Medulla oblongata (tissue), 1 donor: Measurements from ENCODE around the gene L3MBTL4.

Experiments used
- DNase-seq: peaks from one replicate; pipeline ENCODE4 v3.0.0-alpha.2; 2015; ENCODE audit errors: extremely low spot score

The L3MBTL4 gene

DNA sequence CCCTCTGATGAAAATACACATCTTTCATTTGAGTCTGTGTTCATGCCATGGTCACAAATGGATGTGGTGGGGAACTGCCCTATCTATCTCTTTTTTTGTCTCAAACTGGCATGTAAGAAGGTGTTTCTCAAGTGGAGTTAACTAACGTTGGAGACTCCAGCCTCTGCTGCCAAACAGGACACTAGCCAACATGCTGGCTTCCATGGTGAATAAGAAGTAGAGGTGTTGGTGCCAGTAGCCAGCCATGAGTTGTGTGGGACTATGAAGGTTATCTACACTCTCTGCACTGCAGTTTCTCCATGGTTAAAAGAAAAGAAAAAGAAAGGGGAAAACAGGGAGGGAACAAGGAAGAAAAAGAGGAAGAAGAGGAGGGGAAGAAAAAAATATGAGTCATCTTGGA lies 370.4 kb downstream of the L3MBTL4 start:
- DNase-seq: no peak

DNA sequence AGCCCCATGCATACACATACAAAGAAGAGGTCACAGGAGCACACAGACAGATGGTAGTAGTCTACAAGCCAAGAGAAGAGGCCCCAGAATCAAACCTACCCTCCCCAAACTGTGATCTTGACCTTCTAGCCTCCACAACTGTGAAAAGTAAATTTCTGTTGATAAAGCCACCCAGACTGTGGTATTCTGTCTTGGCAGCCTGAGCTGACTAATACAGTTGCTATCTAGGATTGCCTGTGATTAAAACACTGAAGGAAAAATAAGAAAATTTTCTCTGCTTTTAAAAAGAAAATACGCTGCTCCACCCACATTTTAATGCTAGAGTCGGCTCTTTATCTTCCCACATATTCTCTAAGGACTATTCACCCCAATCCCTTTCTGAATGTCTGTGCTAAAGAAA lies 375.7 kb downstream of the L3MBTL4 start:
- no peak for DNase-seq

- DNase-seq: no peak
These were observed 383.3 kb downstream of the L3MBTL4 start for GRCh38 chr18:6031442-6031841.

DNA sequence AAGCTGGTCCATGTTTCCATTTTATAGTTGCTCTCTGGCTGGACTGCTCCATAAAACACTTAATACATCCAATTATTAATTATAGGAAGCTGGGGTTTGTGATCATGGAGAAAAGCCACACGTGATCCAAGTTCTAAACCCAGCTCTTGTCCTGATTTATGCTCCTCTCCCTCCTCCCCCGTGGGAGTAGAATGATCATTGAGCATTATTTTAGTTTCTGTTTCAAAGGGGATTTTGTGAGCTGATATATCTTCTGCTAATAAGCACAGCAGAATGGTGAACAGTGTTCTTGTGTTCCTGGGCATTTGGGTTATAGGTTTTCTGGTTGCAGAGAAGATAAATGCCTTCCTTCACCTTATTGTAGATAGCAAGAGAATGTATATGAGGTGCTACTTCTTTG lies 383.7 kb downstream of the L3MBTL4 start:
- DNase-seq: no peak

DNA sequence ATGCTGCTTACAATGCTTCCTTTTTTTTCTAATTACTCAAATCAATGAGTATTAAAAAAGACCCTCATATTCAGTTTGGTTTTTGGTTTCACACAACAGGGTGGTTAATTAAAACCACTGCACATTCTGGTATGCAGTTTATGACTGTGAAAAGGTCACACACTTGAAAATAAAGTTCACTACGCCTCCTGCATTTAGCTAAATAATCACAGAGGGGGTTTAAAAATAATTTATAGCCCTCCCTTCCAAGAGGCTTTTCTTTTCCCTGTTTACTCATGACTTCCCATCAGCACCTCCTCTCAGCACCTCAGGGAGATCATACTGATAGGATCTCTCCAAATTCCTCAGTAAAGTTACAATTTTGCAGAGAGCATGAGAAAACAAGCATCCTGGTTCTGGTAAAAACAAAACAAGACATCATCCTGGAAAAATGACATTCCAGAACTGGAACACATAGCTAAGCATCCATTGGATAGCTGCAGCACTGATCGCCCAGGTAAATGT lies 389.9 kb downstream of the L3MBTL4 start:
- DNase-seq: no peak

GRCh38 chr18:6023551-6023950 lies 391.2 kb downstream of the L3MBTL4 start:
- no peak for DNase-seq

- DNase-seq: no peak
These were observed 391.9 kb downstream of the L3MBTL4 start for GRCh38 chr18:6022845-6023244.

GRCh38 chr18:6022074-6022444 lies 392.7 kb downstream of the L3MBTL4 start:
- no peak for DNase-seq

DNA sequence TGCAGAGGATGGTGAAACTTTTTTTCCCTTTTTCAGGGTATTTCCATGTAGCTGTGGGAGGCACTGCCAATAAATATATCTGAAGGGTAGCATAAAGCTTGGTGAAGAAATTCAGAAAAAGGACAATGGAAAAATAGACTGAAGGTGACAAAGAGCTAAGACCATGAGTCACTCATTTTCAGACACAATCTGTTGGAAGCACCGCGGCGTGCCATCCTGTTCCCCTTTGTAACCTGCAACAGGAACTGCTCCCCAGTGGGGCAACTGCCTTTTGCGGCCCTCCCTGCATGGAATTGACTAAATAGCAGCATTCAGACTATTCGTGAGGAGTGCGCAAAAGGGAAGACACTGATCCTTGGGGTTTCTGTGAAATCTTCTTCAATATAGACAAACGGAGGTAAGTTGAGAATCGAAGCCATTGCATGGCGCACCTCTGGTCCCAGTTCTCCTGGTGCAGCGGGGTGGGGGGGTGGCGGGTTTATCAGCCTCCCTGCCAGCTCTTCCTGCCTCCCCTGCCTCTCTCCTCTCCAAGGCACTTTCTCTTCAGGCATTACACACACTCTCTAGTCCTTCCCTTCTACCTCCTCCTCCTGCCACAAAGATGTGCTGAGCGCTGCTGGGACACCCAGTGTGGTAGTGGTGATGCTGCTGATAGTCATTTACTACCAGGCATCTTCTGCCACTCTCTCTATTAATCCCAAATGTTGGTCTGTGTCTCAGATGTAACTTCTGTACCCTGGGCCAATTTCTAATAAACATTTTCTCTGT lies 393.2 kb downstream of the L3MBTL4 start:
- DNase-seq: no peak

DNA sequence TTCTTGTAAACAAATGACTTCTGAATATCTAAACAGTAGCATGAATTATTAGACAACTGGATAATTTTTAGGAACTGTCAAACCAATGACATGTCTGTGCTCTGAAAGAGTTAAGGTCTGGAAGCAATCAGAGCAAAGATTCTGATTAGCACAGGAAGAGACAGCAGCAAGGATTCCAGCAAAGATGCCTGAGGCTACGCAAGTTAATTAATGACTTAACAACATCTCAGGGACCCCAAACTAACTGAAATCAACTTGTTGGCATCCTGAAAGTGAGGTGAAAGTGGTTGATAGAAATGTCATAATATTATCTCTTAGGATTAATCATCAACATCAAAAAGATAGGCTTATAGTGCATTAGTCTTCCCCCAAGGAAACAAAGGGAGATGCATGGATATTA lies 396.0 kb downstream of the L3MBTL4 start:
- DNase-seq: no peak

DNA sequence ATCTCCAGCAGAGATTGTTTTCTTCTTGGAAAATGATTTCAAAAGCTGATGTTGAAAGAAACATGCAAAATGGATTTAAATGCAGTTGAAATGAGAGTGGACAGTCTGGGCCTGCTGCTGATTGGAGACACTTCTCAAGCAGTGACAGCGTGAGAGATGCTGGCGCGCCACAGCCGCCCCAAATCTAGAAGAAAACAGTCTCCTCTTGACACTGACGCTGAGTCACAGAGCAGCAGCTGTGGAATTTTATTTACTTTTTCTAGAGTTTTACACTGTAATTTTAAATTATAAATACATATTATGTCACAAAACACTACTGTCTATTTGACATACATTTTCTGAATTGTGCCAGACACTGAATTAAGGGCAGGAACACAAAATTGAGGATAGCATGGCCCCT lies 397.5 kb downstream of the L3MBTL4 start:
- no peak for DNase-seq

- no peak for DNase-seq
These were observed 399.3 kb downstream of the L3MBTL4 start for GRCh38 chr18:6015364-6015763.

- no peak for DNase-seq
These were observed 401.4 kb downstream of the L3MBTL4 start for GRCh38 chr18:6013171-6013810.

DNA sequence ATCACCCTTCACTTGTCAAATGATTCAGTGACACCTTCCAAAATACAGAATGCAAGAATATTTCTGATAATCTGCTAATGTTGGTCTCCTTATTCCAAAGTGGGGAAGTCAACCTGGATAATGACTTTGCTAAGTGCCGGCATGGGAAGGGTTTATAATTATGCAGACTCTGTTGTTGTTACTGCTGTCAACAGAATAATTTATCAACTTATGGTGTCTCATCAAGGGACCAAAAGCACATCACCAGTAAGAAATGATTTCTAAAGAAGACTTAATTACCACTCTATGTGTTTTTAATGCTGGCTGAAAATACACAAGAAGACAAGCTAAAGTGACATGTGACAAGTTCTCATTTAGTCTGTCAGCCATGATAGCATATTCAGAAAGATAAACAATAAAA lies 403.8 kb downstream of the L3MBTL4 start:
- no peak for DNase-seq

DNA sequence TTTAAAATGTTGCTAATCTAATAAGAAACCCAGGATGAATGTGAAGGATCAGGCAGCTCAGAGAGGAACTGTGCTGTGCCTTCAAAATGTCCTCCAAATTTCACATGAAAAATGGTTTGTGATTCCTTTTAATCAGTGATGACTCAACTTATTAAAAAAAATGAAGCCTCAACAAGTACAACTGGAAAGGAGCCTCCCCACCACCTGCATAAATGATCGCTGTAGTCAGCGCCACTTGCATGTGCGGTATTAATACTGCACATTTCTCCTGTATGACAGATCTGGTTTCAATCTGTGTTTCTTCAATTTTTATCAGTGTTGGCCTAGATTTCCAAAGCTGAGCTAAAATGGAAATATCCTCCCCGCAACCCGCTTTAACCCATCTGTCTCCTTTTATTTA lies 404.4 kb downstream of the L3MBTL4 start:
- DNase-seq: no peak

- DNase-seq: no peak
These were observed 405.0 kb downstream of the L3MBTL4 start for GRCh38 chr18:6009756-6010155.

DNA sequence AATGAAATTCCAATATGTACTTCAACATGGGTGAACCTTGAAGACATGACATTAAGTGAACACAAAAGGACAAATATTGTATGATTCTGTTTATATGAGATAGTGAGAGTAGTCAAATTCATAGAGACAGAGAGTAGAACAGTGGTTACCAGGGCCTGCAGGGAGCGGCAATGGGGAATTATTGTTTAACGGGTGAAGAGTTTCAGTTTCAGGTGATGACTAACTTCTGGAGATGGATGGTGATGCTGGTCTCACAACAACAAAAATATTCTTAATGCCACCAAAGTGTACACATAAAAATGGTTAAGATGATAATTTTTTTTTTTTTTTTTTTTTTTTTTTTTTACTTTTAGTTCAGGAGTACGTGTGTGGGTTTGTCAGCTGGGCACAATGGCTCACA lies 410.0 kb downstream of the L3MBTL4 start:
- DNase-seq: no peak

DNA sequence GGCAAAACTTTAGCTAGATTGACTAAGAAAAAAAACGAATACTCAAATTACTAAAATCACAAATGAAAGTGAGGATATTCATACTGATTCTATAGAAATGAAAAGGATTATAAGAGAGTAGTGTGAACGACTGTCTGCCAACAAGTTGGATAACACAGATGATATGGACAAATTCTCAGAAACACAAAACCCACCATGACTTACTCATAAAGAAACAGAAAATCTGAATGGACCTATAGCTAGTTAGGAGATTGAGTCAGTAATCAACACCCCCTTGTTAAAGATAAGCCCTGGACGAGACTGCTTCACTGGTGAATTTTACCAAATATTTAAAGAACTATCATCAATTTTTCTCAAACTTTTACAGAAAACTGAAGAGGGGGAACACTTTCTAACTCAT lies 410.6 kb downstream of the L3MBTL4 start:
- DNase-seq: no peak

GRCh38 chr18:6001867-6002266 lies 412.8 kb downstream of the L3MBTL4 start:
- DNase-seq: no peak

DNA sequence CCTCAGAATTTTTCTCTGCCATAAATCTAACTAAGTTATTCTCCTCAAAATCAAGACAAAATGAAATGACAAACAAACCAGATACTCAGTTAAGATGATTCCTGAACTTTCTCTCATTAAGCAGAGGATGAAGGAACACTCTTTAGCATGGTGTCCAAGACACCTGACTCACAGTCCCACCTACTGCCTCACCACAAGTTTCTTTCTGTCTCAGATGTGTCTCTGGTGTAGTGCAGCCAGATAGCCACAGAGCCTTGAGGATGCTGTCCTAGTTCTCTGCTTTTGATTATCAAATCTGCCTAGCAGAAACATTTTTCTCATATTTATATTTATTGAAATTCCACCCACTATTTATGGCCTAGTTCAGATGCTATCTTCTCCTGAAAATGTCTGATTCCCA lies 415.8 kb downstream of the L3MBTL4 start:
- DNase-seq: no peak

- no peak for DNase-seq
These were observed 416.4 kb downstream of the L3MBTL4 start for GRCh38 chr18:5998166-5998881.

- DNase-seq: no peak
These were observed 417.4 kb downstream of the L3MBTL4 start for GRCh38 chr18:5997361-5997760.

DNA sequence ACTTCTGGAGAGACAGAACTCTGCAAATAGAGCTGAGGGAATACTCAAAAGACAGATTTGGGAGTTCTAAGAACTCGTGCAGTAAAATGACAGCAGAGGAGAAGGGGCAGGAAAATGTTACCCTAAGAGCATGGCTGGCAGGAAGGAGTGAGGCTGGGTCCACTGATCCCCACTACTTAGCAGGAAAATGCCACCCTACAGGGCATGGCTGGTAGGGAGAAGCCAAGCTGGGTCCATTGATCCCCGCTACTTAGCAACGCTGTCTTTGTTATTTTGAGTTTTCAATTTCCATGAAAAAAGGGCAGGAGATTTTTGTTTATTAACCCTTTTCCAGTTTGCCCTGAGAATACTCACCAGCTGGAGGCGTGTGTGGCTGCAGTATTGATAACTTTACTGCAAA lies 419.1 kb downstream of the L3MBTL4 start:
- no peak for DNase-seq
